H9 (cell line): ENCODE results near the gene VWDE. TPM values are rescaled to one million over a fixed set of nuclear protein-coding genes. Genes with fewer than 3 reads are reported as not detected.
A peak's percentile ranks its signal among the peaks of the same experiment; 100 is the strongest.

Source experiments
- DNase-seq: peaks from one replicate; pipeline ENCODE4 v3.0.0-alpha.2; 2017
- H2AFZ ChIP-seq: one replicate; pipeline ENCODE4 v1.6.1; 2013; ENCODE audit warnings: mild to moderate bottlenecking, low read length, control low read depth, moderate library complexity
- H2AK5ac ChIP-seq: 2 replicates; pipeline ENCODE4 v1.6.1; 2013; ENCODE audit warnings: low read length, control low read depth, mixed read lengths; ENCODE audit not compliant: insufficient read length
- H2BK120ac ChIP-seq: one replicate; pipeline ENCODE4 v1.6.1; 2013; ENCODE audit warnings: low read depth, mild to moderate bottlenecking, low read length, control low read depth, inconsistent platforms; ENCODE audit not compliant: poor library complexity, severe bottlenecking
- H2BK12ac ChIP-seq: 2 replicates; pipeline ENCODE4 v1.6.1; 2013; ENCODE audit warnings: low read length, control low read depth, mixed read lengths, low read depth; ENCODE audit not compliant: insufficient read length
- H2BK15ac ChIP-seq: 2 replicates; pipeline ENCODE4 v1.6.1; 2013; ENCODE audit warnings: low read depth, low read length, control low read depth
- H2BK20ac ChIP-seq: one replicate; pipeline ENCODE4 v1.6.1; 2013; ENCODE audit warnings: low read depth, mild to moderate bottlenecking, low read length, control low read depth, inconsistent platforms; ENCODE audit not compliant: poor library complexity, severe bottlenecking
- H2BK5ac ChIP-seq: 2 replicates; pipeline ENCODE4 v1.6.1; 2013; ENCODE audit warnings: low read length, control low read depth, mixed read lengths; ENCODE audit not compliant: insufficient read length
- H3K14ac ChIP-seq: 2 replicates; pipeline ENCODE4 v1.6.1; 2013; ENCODE audit warnings: low read length, control low read depth; ENCODE audit not compliant: insufficient read depth
- H3K18ac ChIP-seq: 2 replicates; pipeline ENCODE4 v1.6.1; 2013; ENCODE audit warnings: low read depth, mild to moderate bottlenecking, mixed read lengths, low read length, control low read depth; ENCODE audit not compliant: insufficient read length
- H3K23ac ChIP-seq: 2 replicates; pipeline ENCODE4 v1.6.1; 2013; ENCODE audit warnings: low read length, control low read depth, mixed read lengths, low read depth; ENCODE audit not compliant: insufficient read length
- H3K23me2 ChIP-seq: 2 replicates; pipeline ENCODE4 v1.6.1; 2013; ENCODE audit warnings: low read depth, mild to moderate bottlenecking, mixed read lengths, low read length, control low read depth; ENCODE audit not compliant: insufficient read length, poor library complexity, severe bottlenecking
- H3K27ac ChIP-seq: 2 replicates; pipeline ENCODE4 v1.5.1; 2013; ENCODE audit warnings: low read length, control low read depth, mixed read lengths, low read depth; ENCODE audit not compliant: insufficient read length
- H3K27me3 ChIP-seq: 2 replicates; pipeline ENCODE4 v1.6.1; 2013; ENCODE audit warnings: low read length, control low read depth, inconsistent platforms; ENCODE audit not compliant: insufficient read depth
- H3K4ac ChIP-seq: 2 replicates; pipeline ENCODE4 v1.6.1; 2013; ENCODE audit warnings: low read depth, mild to moderate bottlenecking, control low read depth, inconsistent platforms, low read length, moderate library complexity
- H3K4me1 ChIP-seq: 2 replicates; pipeline ENCODE4 v1.6.1; 2013; ENCODE audit warnings: low read length, control low read depth, inconsistent platforms; ENCODE audit not compliant: insufficient read depth
- H3K4me2 ChIP-seq: 2 replicates; pipeline ENCODE4 v1.6.1; 2013; ENCODE audit warnings: low read length, control low read depth, mixed read lengths; ENCODE audit not compliant: insufficient read length, insufficient read depth
- H3K56ac ChIP-seq: 2 replicates; pipeline ENCODE4 v1.6.1; 2013; ENCODE audit warnings: low read depth, mild to moderate bottlenecking, mixed read lengths, low read length, control low read depth; ENCODE audit not compliant: insufficient read length
- H3K79me1 ChIP-seq: 2 replicates; pipeline ENCODE4 v1.6.1; 2013; ENCODE audit warnings: low read depth, mild to moderate bottlenecking, moderate library complexity, low read length, control low read depth, inconsistent platforms; ENCODE audit not compliant: insufficient read depth, poor library complexity, severe bottlenecking
- H3K79me2 ChIP-seq: 2 replicates; pipeline ENCODE4 v1.6.1; 2013; ENCODE audit warnings: low read length, control low read depth, inconsistent platforms; ENCODE audit not compliant: insufficient read depth
- H3K9ac ChIP-seq: 2 replicates; pipeline ENCODE4 v1.6.1; 2013; ENCODE audit warnings: low read length, control low read depth, mixed read lengths; ENCODE audit not compliant: insufficient read length; ENCODE audit errors: extremely low read depth
- H3K9me3 ChIP-seq: one replicate; pipeline ENCODE4 v1.6.1; 2013; ENCODE audit warnings: low read depth, low read length, inconsistent platforms; ENCODE audit not compliant: control insufficient read depth
- H3T11ph ChIP-seq: one replicate; pipeline ENCODE4 v1.6.1; 2013; ENCODE audit warnings: mild to moderate bottlenecking, low read length, control low read depth, inconsistent platforms
- H4K20me1 ChIP-seq: one replicate; pipeline ENCODE4 v1.6.1; 2013; ENCODE audit not compliant: control insufficient read depth, insufficient read length, insufficient read depth
- H4K5ac ChIP-seq: 2 replicates; pipeline ENCODE4 v1.6.1; 2013; ENCODE audit warnings: low read depth, mild to moderate bottlenecking, mixed read lengths, low read length, control low read depth; ENCODE audit not compliant: insufficient read length
- H4K8ac ChIP-seq: replicated peaks from 2 replicates; pipeline ENCODE4 v1.6.1; 2013; ENCODE audit warnings: low read length, control low read depth, mixed read lengths, low read depth; ENCODE audit not compliant: insufficient read length
- H4K91ac ChIP-seq: 2 replicates; pipeline ENCODE4 v1.6.1; 2013; ENCODE audit warnings: low read depth, mild to moderate bottlenecking, moderate library complexity, mixed read lengths, low read length, control low read depth; ENCODE audit not compliant: insufficient read length
- H3K27ac Mint-ChIP-seq, 3 experiments: 2 replicates in 2 of 3; 3 replicates in 1 of 3; pipeline ENCODE4 v1.8.0; 2020 to 2021; ENCODE audit warnings: mixed read lengths in 3 of 3, mild to moderate bottlenecking in 1 of 3, moderate library complexity in 1 of 3
- H3K27me3 Mint-ChIP-seq: 2 replicates; pipeline ENCODE4 v1.8.0; 2021; ENCODE audit warnings: low read depth, mild to moderate bottlenecking, moderate library complexity, mixed read lengths
- H3K36me3 Mint-ChIP-seq, 3 experiments: 2 replicates in 2 of 3; 3 replicates in 1 of 3; pipeline ENCODE4 v1.8.0; 2020 to 2021; ENCODE audit warnings: low read depth in 3 of 3, mixed read lengths in 3 of 3; ENCODE audit not compliant: insufficient read depth in 1 of 3
- H3K4me1 Mint-ChIP-seq, 2 experiments: 2 replicates each; pipeline ENCODE4 v1.8.0; 2020; ENCODE audit warnings: mixed read lengths in 2 of 2
- H3K4me3 Mint-ChIP-seq, 2 experiments: 2 replicates in 1 of 2; 3 replicates in 1 of 2; pipeline ENCODE4 v1.8.0; 2020 to 2021; ENCODE audit warnings: mild to moderate bottlenecking in 2 of 2, mixed read lengths in 2 of 2, moderate library complexity in 1 of 2
- H3K9me3 Mint-ChIP-seq, 2 experiments: 2 replicates in 1 of 2; 3 replicates in 1 of 2; pipeline ENCODE4 v1.8.0; 2020; ENCODE audit warnings: mild to moderate bottlenecking in 2 of 2, mixed read lengths in 2 of 2, moderate library complexity in 1 of 2
- WGBS: extraction: QIAGEN DNeasy Blood & Tissue Kit; methylation state at CpG from one replicate; pipeline ENCODE4 v1.1.7; 2013; ENCODE audit warnings: missing lambda C conversion rate, low lambda C conversion rate, mixed read lengths; ENCODE audit not compliant: insufficient read length; ENCODE audit errors: extremely low coverage; 5-methylcytosine and 5-hydroxymethylcytosine counted together
- total RNA-seq: library from RNA; stranded (reverse); gene quantifications from 2 replicates; pipeline ENCODE4 v1.2.1, GENCODE V29; 2021
- TF ChIP-seq, protein P1 (sequence below): fragments of 200-600 bp; sonication (generic); conservative IDR thresholded peaks from 3 replicates; pipeline ENCODE4 v1.8.0; 2021; ENCODE audit warnings: antibody characterized with exemption, mild to moderate bottlenecking

Gene VWDE
- total RNA-seq, 1 experiment from 2014 or later, result 18.1 TPM

DNA sequence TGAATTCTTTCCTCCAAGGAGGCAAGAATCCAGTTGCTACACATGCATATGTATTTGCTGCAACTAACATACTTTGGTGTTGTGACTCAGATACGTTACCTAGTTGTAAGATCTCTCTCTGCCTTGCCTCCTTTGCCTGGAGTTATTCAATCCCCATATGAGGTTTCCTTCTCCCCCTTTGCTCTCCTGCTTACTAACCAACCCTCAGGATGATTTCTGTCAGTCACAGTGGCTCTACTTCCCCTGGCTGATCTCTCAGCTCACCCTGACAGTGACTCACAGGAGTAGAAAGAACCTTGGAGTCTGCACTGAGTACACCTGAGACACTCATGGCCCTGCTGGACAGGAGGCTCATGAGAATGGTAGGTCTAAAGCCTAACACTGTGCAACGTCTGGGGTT is 100.6 kb downstream of the VWDE start:
- Histone ChIP-seq H3K27ac (no peak overlapping the region), H3K14ac (no peak overlapping the region), H3K56ac (no peak overlapping the region), H2BK12ac (no peak overlapping the region), H2BK20ac (no peak overlapping the region), H3K18ac (no peak overlapping the region), H3K79me2 (no peaks in the 10 kb centered on the region), H2BK5ac (no peak overlapping the region), H3K4me2 (no peak overlapping the region), H2AFZ (no peak overlapping the region), H4K20me1 (no peaks in the 10 kb centered on the region), H2AK5ac (no peak overlapping the region), H3T11ph (no peak overlapping the region), H3K23ac (no peak overlapping the region), H4K91ac (no peak overlapping the region), H3K4ac (no peak overlapping the region), H3K79me1 (no peaks in the 10 kb centered on the region), H4K5ac (no peak overlapping the region), H3K4me1 (no peaks in the 10 kb centered on the region), H2BK15ac (no peak overlapping the region), H2BK120ac (no peak overlapping the region), H3K23me2 (no peaks in the 10 kb centered on the region), H3K27me3 (no peaks in the 10 kb centered on the region), H3K9me3 (no peaks in the 10 kb centered on the region), H4K8ac (no peak overlapping the region), H3K9ac (no peak overlapping the region)
- no peak for DNase-seq
- Mint-ChIP-seq H3K36me3 (peaks cover 0 to 23% (median 7%) of the 10 kb centered on the region in 3 experiments; a peak in 5 of 7 replicates), H3K4me1 (peaks cover 11 to 15% of the 10 kb centered on the region in 2 experiments), H3K9me3 (peaks cover 3 to 7% of the 10 kb centered on the region in 2 experiments; a peak in 3 of 5 replicates), H3K4me3 (no peak overlapping the region), H3K27me3 (no peaks in the 10 kb centered on the region), H3K27ac (peak overlapping the region in 1 of 3 experiments; percentile 14; a peak in 1 of 7 replicates)
- no CpG with 5 or more reads among the region's 2 CpGs for WGBS
- TF ChIP-seq, protein P1, sequence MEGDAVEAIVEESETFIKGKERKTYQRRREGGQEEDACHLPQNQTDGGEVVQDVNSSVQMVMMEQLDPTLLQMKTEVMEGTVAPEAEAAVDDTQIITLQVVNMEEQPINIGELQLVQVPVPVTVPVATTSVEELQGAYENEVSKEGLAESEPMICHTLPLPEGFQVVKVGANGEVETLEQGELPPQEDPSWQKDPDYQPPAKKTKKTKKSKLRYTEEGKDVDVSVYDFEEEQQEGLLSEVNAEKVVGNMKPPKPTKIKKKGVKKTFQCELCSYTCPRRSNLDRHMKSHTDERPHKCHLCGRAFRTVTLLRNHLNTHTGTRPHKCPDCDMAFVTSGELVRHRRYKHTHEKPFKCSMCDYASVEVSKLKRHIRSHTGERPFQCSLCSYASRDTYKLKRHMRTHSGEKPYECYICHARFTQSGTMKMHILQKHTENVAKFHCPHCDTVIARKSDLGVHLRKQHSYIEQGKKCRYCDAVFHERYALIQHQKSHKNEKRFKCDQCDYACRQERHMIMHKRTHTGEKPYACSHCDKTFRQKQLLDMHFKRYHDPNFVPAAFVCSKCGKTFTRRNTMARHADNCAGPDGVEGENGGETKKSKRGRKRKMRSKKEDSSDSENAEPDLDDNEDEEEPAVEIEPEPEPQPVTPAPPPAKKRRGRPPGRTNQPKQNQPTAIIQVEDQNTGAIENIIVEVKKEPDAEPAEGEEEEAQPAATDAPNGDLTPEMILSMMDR, result no peak
